KOPT-K1 (cell line): ENCODE measurements around the gene NME9.

Experiments
- H3K27ac ChIP-seq: fragments of 200-600 bp; sonication (generic); 2 replicates; pipeline ENCODE4 v1.5.1; 2016; ENCODE audit warnings: antibody characterized with exemption, mild to moderate bottlenecking, low read depth, low read length; ENCODE audit not compliant: poor library complexity, severe bottlenecking
- H3K36me3 ChIP-seq: fragments of 200-600 bp; sonication (generic); 2 replicates; pipeline ENCODE4 v1.5.1; 2017; ENCODE audit warnings: antibody characterized with exemption, mild to moderate bottlenecking, low read length, moderate library complexity; ENCODE audit not compliant: insufficient read depth
- H3K9me3 ChIP-seq: fragments of 200-600 bp; sonication (generic); 2 replicates; pipeline ENCODE4 v1.5.1; 2017; ENCODE audit warnings: antibody characterized with exemption, low read length, mild to moderate bottlenecking; ENCODE audit not compliant: insufficient read depth, poor library complexity, severe bottlenecking

The NME9 gene

GRCh38 chr3:138253609-138254008 is 76.0 kb downstream of the NME9 start:
- Histone ChIP-seq H3K27ac (no peak overlapping the region), H3K9me3 (no peaks in the 10 kb centered on the region), H3K36me3 (peaks cover 20% of the 10 kb centered on the region)
